PC-3 (cell line): ENCODE results near the gene LBP. TPM values are rescaled to one million over a fixed set of nuclear protein-coding genes. Genes with fewer than 3 reads are reported as not detected.

Experiments used
- ATAC-seq: fragments of 200-7000 bp; cut with Tn5 transposase; 2 replicates; pipeline ENCODE4 v1.9.1; 2020; ENCODE audit warnings: mild to moderate bottlenecking, moderate library complexity
- BruUV-seq: library from RNA; stranded (reverse); fragments of 400-500 nt; replicated peaks from 2 replicates; lab custom pipeline; 2021; lab: Mats Ljungman, UMichigan
- CTCF ChIA-PET: fragments of 300-600 bp; sonication (Branson Sonifier 250); formaldehyde crosslinking; loops from one replicate; lab custom pipeline; 2022; ENCODE audit warnings: antibody characterized with exemption; lab: Charles Lee
- POLR2A ChIA-PET: fragments of 300-600 bp; sonication (Branson Sonifier 250); formaldehyde crosslinking; loops from one replicate; lab custom pipeline; 2022; ENCODE audit warnings: antibody characterized with exemption; ENCODE audit not compliant: unreplicated experiment; lab: Charles Lee
- DNase-seq: peaks from one replicate; pipeline ENCODE4 v3.0.0-alpha.2; 2015
- H2AFZ ChIP-seq: fragments of 300-600 bp; sonication (generic); 2 replicates; pipeline ENCODE4 v1.6.0; 2016; ENCODE audit warnings: antibody characterized with exemption, low read length
- H3F3A ChIP-seq: fragments of 300-600 bp; sonication (generic); one replicate; pipeline ENCODE4 v1.6.0; 2017; ENCODE audit warnings: antibody characterized with exemption, low read length, control low read depth, mild to moderate bottlenecking; ENCODE audit not compliant: unreplicated experiment
- H3K27ac ChIP-seq: fragments of 300-600 bp; sonication (generic); 2 replicates; pipeline ENCODE4 v1.5.1; 2016; ENCODE audit warnings: mild to moderate bottlenecking, low read length
- H3K27me3 ChIP-seq: fragments of 300-600 bp; sonication (generic); 2 replicates; pipeline ENCODE4 v1.6.1; 2016; ENCODE audit warnings: low read length, mixed read lengths
- H3K36me3 ChIP-seq: fragments of 300-600 bp; sonication (generic); 2 replicates; pipeline ENCODE4 v1.6.1; 2016; ENCODE audit warnings: low read depth, mixed run types, low read length, mixed read lengths
- H3K4me1 ChIP-seq: fragments of 300-600 bp; sonication (generic); 2 replicates; pipeline ENCODE4 v1.5.1; 2016; ENCODE audit warnings: low read length; ENCODE audit not compliant: insufficient read depth
- H3K4me2 ChIP-seq: fragments of 300-600 bp; sonication (generic); 2 replicates; pipeline ENCODE4 v1.6.0; 2016; ENCODE audit warnings: low read length
- H3K4me3 ChIP-seq: fragments of 300-600 bp; sonication (generic); 2 replicates; pipeline ENCODE4 v1.5.1; 2016; ENCODE audit warnings: mild to moderate bottlenecking, low read length, mixed read lengths
- H3K79me2 ChIP-seq: fragments of 300-600 bp; sonication (generic); 2 replicates; pipeline ENCODE4 v1.6.1; 2017; ENCODE audit warnings: low read length, mixed read lengths
- H3K9ac ChIP-seq: fragments of 300-600 bp; sonication (generic); 2 replicates; pipeline ENCODE4 v1.6.0; 2016; ENCODE audit warnings: mild to moderate bottlenecking, low read length
- H3K9me2 ChIP-seq: fragments of 300-600 bp; sonication (generic); replicated peaks from 2 replicates; pipeline ENCODE4 v1.6.1; 2016; ENCODE audit warnings: mixed run types, low read length, mixed read lengths
- H3K9me3 ChIP-seq: fragments of 300-600 bp; sonication (generic); 2 replicates; pipeline ENCODE4 v1.6.1; 2016; ENCODE audit warnings: low read length, mixed read lengths
- H4K20me1 ChIP-seq: fragments of 300-600 bp; sonication (generic); 2 replicates; pipeline ENCODE4 v1.6.1; 2016; ENCODE audit warnings: low read length, mixed read lengths
- CTCF ChIP-seq: fragments of 300-600 bp; sonication (generic); conservative IDR thresholded peaks from 2 replicates; pipeline ENCODE4 v1.5.1; 2017; ENCODE audit warnings: antibody characterized with exemption, low read depth, mild to moderate bottlenecking, low read length
- EZH2 ChIP-seq: fragments of 300-600 bp; sonication (generic); IDR thresholded peaks from one replicate; pipeline ENCODE4 v1.6.1; 2017; ENCODE audit warnings: antibody characterized with exemption, mild to moderate bottlenecking, low read length; ENCODE audit not compliant: unreplicated experiment
- EZH2phosphoT487 ChIP-seq: fragments of 300-600 bp; sonication (generic); IDR thresholded peaks from 2 replicates; pipeline ENCODE4 v1.6.1; 2018; ENCODE audit warnings: mild to moderate bottlenecking, antibody characterized with exemption, low read length, borderline replicate concordance
- intact Hi-C: fragments of 100-400 bp; cut with micrococcal nuclease; formaldehyde crosslinking; loops from 2 replicates; pipeline ENCODE4 v1.9.0; 2023
- total RNA-seq: library from RNA; depleted of rRNA; stranded (reverse); fragments of >200 nt; gene quantifications from 2 replicates; pipeline ENCODE4 v1.2.3, GENCODE V29; 2014

The LBP gene
- total RNA-seq, 1 experiment from 2014 or later = not detected

GRCh38 chr20:38298768-38299288 is 47.5 kb upstream of the LBP start:
- Histone ChIP-seq H4K20me1 (no peaks in the 10 kb centered on the region), H3K27me3 (no peaks in the 10 kb centered on the region), H3K27ac (no peak overlapping the region), H3K4me2 (no peak overlapping the region), H3K4me3 (no peak overlapping the region), H2AFZ (no peak overlapping the region), H3K9ac (no peak overlapping the region), H3F3A (no peaks in the 10 kb centered on the region), H3K9me2 (no peaks in the 10 kb centered on the region), H3K79me2 (no peaks in the 10 kb centered on the region), H3K4me1 (peaks cover 11% of the 10 kb centered on the region), H3K36me3 (no peaks in the 10 kb centered on the region), H3K9me3 (no peaks in the 10 kb centered on the region)
- DNase-seq (no peak), ATAC-seq (no peak)
- ChIA-PET POLR2A (interaction anchor here (0.6 kb wide), 1 partner anchor 33 kb away, joined by 3 read pairs; no protein-coding TSS in a partner anchor), CTCF (no interaction called here)
- intact Hi-C loops = no loop called here
- no TSS peak for BruUV-seq
- TF ChIP-seq EZH2 (no peak), EZH2phosphoT487 (no peak), CTCF (no peak)

GRCh38 chr20:38299963-38300362 is 46.3 kb upstream of the LBP start:
- H4K20me1 ChIP-seq = no peaks in the 10 kb centered on the region

More at GRCh38 chr20:38299963-38300362, 46.3 kb upstream of the LBP start:
- H3K9me3 ChIP-seq = no peaks in the 10 kb centered on the region
- H3K27me3 ChIP-seq = no peaks in the 10 kb centered on the region
- H3K4me2 ChIP-seq = peak overlapping the region; percentile 30; the same call in 1 of the 2 replicates
- peak overlapping the region; percentile 53 for H2AFZ ChIP-seq
- no TSS peak for BruUV-seq
- no peaks in the 10 kb centered on the region for H3K9me2 ChIP-seq
- H3K27ac ChIP-seq = 0 out of 2 replicates have a peak overlapping the region, but pooled peaks have one; percentile 12
- no peaks in the 10 kb centered on the region for H3K36me3 ChIP-seq
- no peak overlapping the region for H3K4me3 ChIP-seq
- CTCF ChIA-PET = no interaction called here
- POLR2A ChIA-PET = no interaction called here
- peak; percentile 75 for DNase-seq
- H3K4me1 ChIP-seq = peaks cover 11% of the 10 kb centered on the region
- no peak overlapping the region for H3K9ac ChIP-seq
- intact Hi-C loops = no loop called here
- TF ChIP-seq EZH2 (no peak), EZH2phosphoT487 (no peak), CTCF (no peak)
- no peaks in the 10 kb centered on the region for H3F3A ChIP-seq
- H3K79me2 ChIP-seq = no peaks in the 10 kb centered on the region
- peak; percentile 84 for ATAC-seq
